Measurements from ENCODE around the gene ADGRD1. TPM values are rescaled to one million over a fixed set of nuclear protein-coding genes. Genes with fewer than 3 reads are reported as not detected.

ADGRD1 gene
- total and polyA plus RNA-seq, 7 donors, result 0.46 to 22.5 (median 7.2) TPM

DNA sequence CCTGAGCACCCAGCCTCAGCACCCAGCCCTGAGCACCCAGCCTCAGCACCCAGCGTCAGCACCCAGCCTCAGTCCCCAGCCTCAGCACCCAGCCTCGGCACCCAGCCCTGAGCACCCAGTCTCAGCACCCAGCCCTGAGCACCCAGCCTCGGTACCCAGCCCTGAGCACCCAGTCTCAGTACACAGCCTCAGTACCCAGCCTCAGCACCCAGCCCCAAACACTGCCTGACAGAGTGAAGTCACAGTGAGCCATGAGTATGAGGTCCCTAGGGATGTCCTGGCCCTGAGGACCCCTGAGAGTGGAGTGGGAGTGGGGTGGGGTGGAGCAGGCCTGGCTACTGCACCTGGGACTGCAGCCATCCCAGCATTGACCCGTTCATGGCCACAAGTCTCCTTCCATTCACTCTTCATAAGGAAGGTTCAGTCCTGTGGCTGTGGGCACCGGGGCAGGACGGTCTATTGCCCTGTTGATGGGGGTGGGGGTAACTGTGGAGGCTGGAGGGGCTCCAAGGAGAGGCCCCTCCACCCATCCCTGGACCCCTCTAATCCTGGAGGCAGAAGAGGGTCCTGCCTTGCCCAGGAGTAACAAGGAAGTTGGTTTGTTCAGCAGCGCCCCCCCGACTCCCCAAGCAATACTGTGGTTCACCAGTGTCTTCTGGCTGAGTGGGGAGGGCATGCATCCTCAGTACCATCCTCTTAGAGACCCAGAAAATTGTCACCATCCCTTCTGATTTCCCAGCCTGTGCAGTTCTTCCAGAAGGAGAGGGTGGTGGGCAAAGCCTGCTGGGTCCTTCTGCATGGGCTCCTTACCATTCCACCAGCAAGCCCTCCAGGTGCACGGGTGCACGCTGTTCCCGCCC is 140.5 kb downstream of the ADGRD1 start:
- peak; percentile 46 for DNase-seq
- intact Hi-C loops (cut with DNase I), result no loop called here

DNA sequence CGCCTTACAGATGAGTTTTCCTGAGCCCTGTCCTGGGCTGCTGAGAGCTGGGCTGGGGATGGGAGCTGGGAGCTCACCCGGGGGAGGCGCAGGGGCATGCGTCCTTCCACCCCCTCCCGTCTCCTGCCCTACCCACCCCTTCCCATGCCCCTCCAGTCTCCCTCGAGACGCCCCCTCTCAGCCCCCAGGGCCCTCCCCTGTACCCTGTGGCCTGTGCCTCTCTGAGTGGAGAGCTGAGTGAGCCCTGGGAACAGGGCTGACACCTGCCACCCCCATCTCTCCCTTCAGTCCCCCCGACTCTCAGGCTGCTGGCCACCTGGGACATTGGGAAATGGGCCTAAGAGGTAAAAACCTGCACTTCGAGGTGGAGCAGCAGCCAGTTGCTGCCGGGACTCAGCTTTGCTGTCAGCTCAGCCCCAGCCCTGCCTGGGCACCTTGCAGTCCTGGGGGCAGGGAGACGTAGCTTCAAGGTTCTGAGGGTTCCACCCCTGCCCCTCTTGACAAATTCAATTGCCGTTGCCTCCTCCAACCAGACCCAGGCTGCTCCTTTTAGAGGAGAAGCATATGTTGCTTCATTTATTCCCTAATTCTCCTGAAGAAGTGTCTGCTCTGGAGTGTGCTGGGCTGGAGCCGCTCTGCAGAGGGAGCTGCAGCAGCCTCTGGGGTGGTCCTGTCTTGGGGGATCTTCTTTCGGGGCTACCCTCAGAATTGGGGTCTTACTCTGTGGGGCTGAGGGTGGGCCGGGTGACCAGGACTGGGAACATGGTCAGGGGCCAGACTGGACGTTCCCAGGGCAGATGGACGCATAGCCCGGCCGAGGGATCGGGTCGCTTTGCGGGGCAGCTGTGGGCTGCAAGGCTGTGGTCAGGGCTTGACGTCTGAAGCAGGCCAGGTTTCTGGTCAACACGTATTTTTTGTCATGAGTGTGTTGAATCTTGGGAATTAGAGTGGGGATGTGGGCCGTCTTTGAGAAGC is 141.4 kb downstream of the ADGRD1 start:
- Histone ChIP-seq H3K36me3 (no peaks in the 10 kb centered on the region), H3K9me3 (no peaks in the 10 kb centered on the region), H3K27ac (no peak overlapping the region), H3K4me1 (no peaks in the 10 kb centered on the region), H3K4me3 (no peak overlapping the region), H3K27me3 (no peaks in the 10 kb centered on the region)
- WGBS, 2 donors, result 80 to 84% methylated on average over 25 of the region's 25 CpGs
- DNase-seq, result peak; percentile 59
- TF ChIP-seq EP300 (IDR thresholded peaks at IDR 0.05) (no peak), POLR2A (IDR thresholded peaks at IDR 0.05) (no peak), POLR2AphosphoS5 (IDR thresholded peaks at IDR 0.05) (no peak)
- TF ChIP-seq, protein P1, sequence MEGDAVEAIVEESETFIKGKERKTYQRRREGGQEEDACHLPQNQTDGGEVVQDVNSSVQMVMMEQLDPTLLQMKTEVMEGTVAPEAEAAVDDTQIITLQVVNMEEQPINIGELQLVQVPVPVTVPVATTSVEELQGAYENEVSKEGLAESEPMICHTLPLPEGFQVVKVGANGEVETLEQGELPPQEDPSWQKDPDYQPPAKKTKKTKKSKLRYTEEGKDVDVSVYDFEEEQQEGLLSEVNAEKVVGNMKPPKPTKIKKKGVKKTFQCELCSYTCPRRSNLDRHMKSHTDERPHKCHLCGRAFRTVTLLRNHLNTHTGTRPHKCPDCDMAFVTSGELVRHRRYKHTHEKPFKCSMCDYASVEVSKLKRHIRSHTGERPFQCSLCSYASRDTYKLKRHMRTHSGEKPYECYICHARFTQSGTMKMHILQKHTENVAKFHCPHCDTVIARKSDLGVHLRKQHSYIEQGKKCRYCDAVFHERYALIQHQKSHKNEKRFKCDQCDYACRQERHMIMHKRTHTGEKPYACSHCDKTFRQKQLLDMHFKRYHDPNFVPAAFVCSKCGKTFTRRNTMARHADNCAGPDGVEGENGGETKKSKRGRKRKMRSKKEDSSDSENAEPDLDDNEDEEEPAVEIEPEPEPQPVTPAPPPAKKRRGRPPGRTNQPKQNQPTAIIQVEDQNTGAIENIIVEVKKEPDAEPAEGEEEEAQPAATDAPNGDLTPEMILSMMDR (IDR thresholded peaks at IDR 0.05), result no peak
- intact Hi-C loops (cut with DNase I), result no loop called here

More for the DNA sequence above, 140.5 kb downstream of the ADGRD1 start:
- no peaks in the 10 kb centered on the region for H3K9me3 ChIP-seq
- TF ChIP-seq EP300 (IDR thresholded peaks at IDR 0.05), result no peak
- TF ChIP-seq, protein P1 (IDR thresholded peaks at IDR 0.05), result no peak
- TF ChIP-seq POLR2A (IDR thresholded peaks at IDR 0.05), result no peak
- TF ChIP-seq POLR2AphosphoS5 (IDR thresholded peaks at IDR 0.05), result no peak
- H3K27me3 ChIP-seq, result no peaks in the 10 kb centered on the region
- no peaks in the 10 kb centered on the region for H3K4me1 ChIP-seq
- no peaks in the 10 kb centered on the region for H3K36me3 ChIP-seq
- H3K27ac ChIP-seq, result no peak overlapping the region
- H3K4me3 ChIP-seq, result no peak overlapping the region
- 83% methylated on average over 11 of the region's 11 CpGs for WGBS, 2 donors

DNA sequence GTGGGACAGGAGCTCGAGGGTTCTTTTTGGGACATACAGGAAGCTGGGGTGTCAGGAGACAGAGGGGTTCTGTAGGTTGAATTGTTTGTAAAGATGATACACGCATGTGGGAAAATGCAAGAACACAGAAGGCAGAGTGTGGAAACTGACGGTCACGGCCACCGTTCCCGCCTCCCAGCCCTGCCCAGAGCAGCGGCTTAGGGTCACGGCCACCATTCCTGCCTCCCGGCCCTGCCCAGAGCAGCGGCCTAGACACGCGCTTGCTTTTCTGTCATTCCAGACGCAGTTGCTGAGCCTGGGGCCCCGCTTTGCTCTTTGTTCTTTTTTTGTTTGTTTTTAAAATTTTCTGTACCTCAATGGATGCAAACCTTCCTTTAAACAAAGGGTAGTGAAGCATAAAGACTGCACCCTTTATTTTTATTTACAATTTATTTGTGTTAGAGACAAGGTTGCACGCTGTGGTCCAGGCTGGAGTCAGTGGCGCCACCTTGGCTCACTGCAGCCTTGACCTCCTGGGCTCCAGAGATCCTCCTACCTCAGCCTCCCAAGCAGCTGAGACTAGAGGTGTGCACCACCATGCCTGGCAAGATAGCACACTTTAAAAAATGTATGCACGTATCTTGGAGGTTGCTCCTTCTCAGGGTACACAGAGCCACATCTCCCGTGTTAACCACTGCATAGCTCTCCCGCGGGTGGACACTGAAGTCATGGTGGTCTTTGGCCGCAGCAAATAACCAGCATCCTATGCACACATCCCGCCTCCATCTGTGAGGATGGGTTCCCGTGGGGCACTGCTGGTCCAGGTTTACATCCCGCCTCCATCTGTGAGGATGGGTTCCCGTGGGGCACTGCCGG is 142.3 kb downstream of the ADGRD1 start:
- TF ChIP-seq EP300 (IDR thresholded peaks at IDR 0.05) (no peak), POLR2AphosphoS5 (IDR thresholded peaks at IDR 0.05) (no peak), POLR2A (IDR thresholded peaks at IDR 0.05) (no peak)
- TF ChIP-seq, protein P1 (IDR thresholded peaks at IDR 0.05), result no peak
- no peaks in the 10 kb centered on the region for H3K4me1 ChIP-seq
- H3K27ac ChIP-seq, result no peak overlapping the region
- no peaks in the 10 kb centered on the region for H3K27me3 ChIP-seq
- no peaks in the 10 kb centered on the region for H3K9me3 ChIP-seq
- intact Hi-C loops (cut with DNase I), result no loop called here
- peak; percentile 15 for DNase-seq
- WGBS, 2 donors, result 65 to 77% methylated on average over 26 of the region's 26 CpGs
- H3K36me3 ChIP-seq, result no peaks in the 10 kb centered on the region
- H3K4me3 ChIP-seq, result no peak overlapping the region

DNA sequence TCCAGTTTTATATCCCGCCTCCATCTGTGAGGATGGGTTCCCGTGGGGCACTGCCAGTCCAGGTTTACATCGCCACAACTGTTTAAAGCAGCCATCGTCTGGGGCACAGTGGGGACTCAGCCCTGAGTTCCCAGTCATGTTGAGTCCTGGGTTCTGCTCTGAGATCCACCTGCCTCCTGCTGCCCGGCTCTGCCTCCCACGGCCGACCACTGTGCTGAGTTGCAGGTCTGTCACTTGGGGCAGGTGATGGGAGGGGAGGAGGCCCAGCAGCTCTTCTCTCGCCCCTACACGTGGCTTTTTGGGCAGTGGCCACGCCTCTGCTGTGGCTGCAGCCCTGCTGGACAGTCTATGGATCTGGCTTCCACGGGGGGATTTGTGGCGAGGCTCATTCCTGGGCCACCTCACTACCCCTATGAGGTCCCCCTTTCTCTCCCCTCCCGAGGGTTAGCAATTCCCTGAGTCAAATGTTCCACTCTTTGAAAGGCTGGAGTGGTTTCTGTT is 143.0 kb downstream of the ADGRD1 start:
- no peaks in the 10 kb centered on the region for H3K27me3 ChIP-seq
- peak; percentile 44 for DNase-seq
- H3K4me3 ChIP-seq, result no peak overlapping the region
- H3K9me3 ChIP-seq, result no peaks in the 10 kb centered on the region
- no peaks in the 10 kb centered on the region for H3K4me1 ChIP-seq
- no peaks in the 10 kb centered on the region for H3K36me3 ChIP-seq
- H3K27ac ChIP-seq, result no peak overlapping the region
- intact Hi-C loops (cut with DNase I), result no loop called here
- TF ChIP-seq, protein P1 (IDR thresholded peaks at IDR 0.05), result no peak
- TF ChIP-seq POLR2AphosphoS5 (IDR thresholded peaks at IDR 0.05) (no peak), POLR2A (IDR thresholded peaks at IDR 0.05) (no peak), EP300 (IDR thresholded peaks at IDR 0.05) (no peak)
- WGBS, 2 donors, result 76 to 83% methylated on average over 13 of the region's 13 CpGs
